HEK293 (cell line): ENCODE data around the gene IL1RAPL1.

ENCODE experiments used
- CTCF ChIP-seq: fragments of 450-650 bp; formaldehyde crosslinking; IDR thresholded peaks from 2 replicates; pipeline ENCODE4 v1.5.1; 2016; ENCODE audit warnings: missing biosample characterization, missing genetic modification characterization
- KLF16 ChIP-seq: fragments of 450-650 bp; formaldehyde crosslinking; IDR thresholded peaks from 2 replicates; pipeline ENCODE4 v1.5.1; 2017; ENCODE audit warnings: missing biosample characterization, missing genetic modification characterization
- RBAK ChIP-seq: fragments of 450-650 bp; formaldehyde crosslinking; IDR thresholded peaks from 2 replicates; pipeline ENCODE4 v1.5.1; 2016; ENCODE audit warnings: missing biosample characterization, missing genetic modification characterization
- REST ChIP-seq: fragments of 450-650 bp; formaldehyde crosslinking; IDR thresholded peaks from 2 replicates; pipeline ENCODE4 v1.5.1; 2016; ENCODE audit warnings: missing biosample characterization, missing genetic modification characterization
- ZBTB7A ChIP-seq: fragments of 450-650 bp; formaldehyde crosslinking; IDR thresholded peaks from 2 replicates; pipeline ENCODE4 v1.5.1; 2016; ENCODE audit warnings: low read depth, missing biosample characterization, missing genetic modification characterization
- ZBTB8A ChIP-seq: fragments of 450-650 bp; formaldehyde crosslinking; IDR thresholded peaks from 2 replicates; pipeline ENCODE4 v1.5.1; 2016; ENCODE audit warnings: missing biosample characterization, missing genetic modification characterization
- ZNF19 ChIP-seq: fragments of 450-650 bp; formaldehyde crosslinking; IDR thresholded peaks from 2 replicates; pipeline ENCODE4; 2016; ENCODE audit warnings: missing biosample characterization, missing genetic modification characterization, low read depth
- ZNF248 ChIP-seq: fragments of 450-650 bp; formaldehyde crosslinking; IDR thresholded peaks from 2 replicates; pipeline ENCODE4 v1.5.1; 2017; ENCODE audit warnings: missing biosample characterization, missing genetic modification characterization
- ZNF280C ChIP-seq: fragments of 450-650 bp; formaldehyde crosslinking; IDR thresholded peaks from 2 replicates; pipeline ENCODE4 v1.5.1; 2016; ENCODE audit warnings: missing biosample characterization, missing genetic modification characterization
- ZNF433 ChIP-seq: fragments of 450-650 bp; formaldehyde crosslinking; IDR thresholded peaks from 2 replicates; pipeline ENCODE4 v1.5.1; 2016; ENCODE audit warnings: missing biosample characterization, missing genetic modification characterization, low read depth
- ZNF561 ChIP-seq: fragments of 450-650 bp; IDR thresholded peaks from 2 replicates; pipeline ENCODE4 v1.5.1; 2018; ENCODE audit warnings: missing biosample characterization, missing genetic modification characterization, borderline replicate concordance
- ZNF664 ChIP-seq: fragments of 450-650 bp; formaldehyde crosslinking; IDR thresholded peaks from 2 replicates; pipeline ENCODE4 v1.5.1; 2016; ENCODE audit warnings: missing biosample characterization, missing genetic modification characterization
- TF ChIP-seq, protein P1 (sequence below): fragments of 450-650 bp; formaldehyde crosslinking; IDR thresholded peaks from 2 replicates; pipeline ENCODE4 v1.5.1; 2016; ENCODE audit warnings: missing biosample characterization, missing genetic modification characterization
- TF ChIP-seq, protein P2 (sequence below): fragments of 450-650 bp; formaldehyde crosslinking; IDR thresholded peaks from 2 replicates; pipeline ENCODE4 v1.5.1; 2016; ENCODE audit warnings: missing biosample characterization, missing genetic modification characterization

DNA sequence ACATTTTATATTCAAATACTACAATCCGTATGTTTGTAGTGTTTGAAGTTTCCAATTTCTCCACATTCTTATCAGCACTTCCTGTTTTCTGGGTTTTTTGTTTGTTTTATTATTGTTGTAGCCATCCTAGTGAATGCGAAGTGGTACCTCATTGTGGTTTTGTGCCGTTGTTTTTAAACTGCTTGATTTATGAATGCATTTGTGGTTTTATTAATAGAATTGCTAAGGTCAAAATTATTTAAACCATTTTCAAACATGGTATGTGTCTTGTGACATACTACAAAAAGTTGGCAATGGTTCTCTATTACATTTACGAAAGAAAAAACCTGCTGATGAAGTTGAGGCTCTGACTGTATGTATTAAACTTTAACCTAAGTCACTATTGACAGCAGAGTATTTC, 848.1 kb downstream of the IL1RAPL1 start:
- TF ChIP-seq REST (tag by site-specific recombination) (no peak), CTCF (no peak), ZNF280C (tag by site-specific recombination) (no peak), ZNF248 (tag by site-specific recombination) (no peak), ZBTB8A (no peak), ZNF664 (tag by site-specific recombination) (no peak), ZNF433 (tag by site-specific recombination) (no peak), RBAK (no peak), ZNF19 (tag by site-specific recombination) (no peak), ZNF561 (tag by site-specific recombination) (no peak), ZBTB7A (tag by site-specific recombination) (no peak), KLF16 (no peak)
- TF ChIP-seq, protein P1, sequence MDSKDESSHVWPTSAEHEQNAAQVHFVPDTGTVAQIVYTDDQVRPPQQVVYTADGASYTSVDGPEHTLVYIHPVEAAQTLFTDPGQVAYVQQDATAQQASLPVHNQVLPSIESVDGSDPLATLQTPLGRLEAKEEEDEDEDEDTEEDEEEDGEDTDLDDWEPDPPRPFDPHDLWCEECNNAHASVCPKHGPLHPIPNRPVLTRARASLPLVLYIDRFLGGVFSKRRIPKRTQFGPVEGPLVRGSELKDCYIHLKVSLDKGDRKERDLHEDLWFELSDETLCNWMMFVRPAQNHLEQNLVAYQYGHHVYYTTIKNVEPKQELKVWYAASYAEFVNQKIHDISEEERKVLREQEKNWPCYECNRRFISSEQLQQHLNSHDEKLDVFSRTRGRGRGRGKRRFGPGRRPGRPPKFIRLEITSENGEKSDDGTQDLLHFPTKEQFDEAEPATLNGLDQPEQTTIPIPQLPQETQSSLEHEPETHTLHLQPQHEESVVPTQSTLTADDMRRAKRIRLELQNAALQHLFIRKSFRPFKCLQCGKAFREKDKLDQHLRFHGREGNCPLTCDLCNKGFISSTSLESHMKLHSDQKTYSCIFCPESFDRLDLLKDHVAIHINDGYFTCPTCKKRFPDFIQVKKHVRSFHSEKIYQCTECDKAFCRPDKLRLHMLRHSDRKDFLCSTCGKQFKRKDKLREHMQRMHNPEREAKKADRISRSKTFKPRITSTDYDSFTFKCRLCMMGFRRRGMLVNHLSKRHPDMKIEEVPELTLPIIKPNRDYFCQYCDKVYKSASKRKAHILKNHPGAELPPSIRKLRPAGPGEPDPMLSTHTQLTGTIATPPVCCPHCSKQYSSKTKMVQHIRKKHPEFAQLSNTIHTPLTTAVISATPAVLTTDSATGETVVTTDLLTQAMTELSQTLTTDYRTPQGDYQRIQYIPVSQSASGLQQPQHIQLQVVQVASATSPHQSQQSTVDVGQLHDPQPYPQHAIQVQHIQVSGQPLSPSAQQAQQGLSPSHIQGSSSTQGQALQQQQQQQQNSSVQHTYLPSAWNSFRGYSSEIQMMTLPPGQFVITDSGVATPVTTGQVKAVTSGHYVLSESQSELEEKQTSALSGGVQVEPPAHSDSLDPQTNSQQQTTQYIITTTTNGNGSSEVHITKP (tag by site-specific recombination): no peak
- TF ChIP-seq, protein P2, sequence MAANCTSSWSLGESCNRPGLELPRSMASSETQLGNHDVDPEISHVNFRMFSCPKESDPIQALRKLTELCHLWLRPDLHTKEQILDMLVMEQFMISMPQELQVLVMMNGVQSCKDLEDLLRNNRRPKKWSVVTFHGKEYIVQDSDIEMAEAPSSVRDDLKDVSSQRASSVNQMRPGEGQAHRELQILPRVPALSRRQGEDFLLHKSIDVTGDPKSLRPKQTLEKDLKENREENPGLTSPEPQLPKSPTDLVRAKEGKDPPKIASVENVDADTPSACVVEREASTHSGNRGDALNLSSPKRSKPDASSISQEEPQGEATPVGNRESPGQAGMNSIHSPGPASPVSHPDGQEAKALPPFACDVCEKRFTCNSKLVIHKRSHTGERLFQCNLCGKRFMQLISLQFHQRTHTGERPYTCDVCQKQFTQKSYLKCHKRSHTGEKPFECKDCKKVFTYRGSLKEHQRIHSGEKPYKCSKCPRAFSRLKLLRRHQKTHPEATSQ (tag by site-specific recombination): no peak
